Epithelial cell of prostate (primary cell): ENCODE data around the gene KCNJ15.
A peak's percentile ranks its signal among the peaks of the same experiment; 100 is the strongest.
"Not testable (repeated sequence)": the region's sequence is repeated elsewhere in the genome, so short reads cannot be mapped to it uniquely, and the experiment has no call there.

Experiments used
- DNase-seq: peaks from one replicate; pipeline ENCODE4 v3.0.0-alpha.2; 2011; ENCODE audit warnings: low read depth, low spot score
- H3K27ac ChIP-seq: fragments of 450-650 bp; 2 replicates; pipeline ENCODE4 v1.5.1; 2017; ENCODE audit warnings: mild to moderate bottlenecking

The KCNJ15 gene

DNA sequence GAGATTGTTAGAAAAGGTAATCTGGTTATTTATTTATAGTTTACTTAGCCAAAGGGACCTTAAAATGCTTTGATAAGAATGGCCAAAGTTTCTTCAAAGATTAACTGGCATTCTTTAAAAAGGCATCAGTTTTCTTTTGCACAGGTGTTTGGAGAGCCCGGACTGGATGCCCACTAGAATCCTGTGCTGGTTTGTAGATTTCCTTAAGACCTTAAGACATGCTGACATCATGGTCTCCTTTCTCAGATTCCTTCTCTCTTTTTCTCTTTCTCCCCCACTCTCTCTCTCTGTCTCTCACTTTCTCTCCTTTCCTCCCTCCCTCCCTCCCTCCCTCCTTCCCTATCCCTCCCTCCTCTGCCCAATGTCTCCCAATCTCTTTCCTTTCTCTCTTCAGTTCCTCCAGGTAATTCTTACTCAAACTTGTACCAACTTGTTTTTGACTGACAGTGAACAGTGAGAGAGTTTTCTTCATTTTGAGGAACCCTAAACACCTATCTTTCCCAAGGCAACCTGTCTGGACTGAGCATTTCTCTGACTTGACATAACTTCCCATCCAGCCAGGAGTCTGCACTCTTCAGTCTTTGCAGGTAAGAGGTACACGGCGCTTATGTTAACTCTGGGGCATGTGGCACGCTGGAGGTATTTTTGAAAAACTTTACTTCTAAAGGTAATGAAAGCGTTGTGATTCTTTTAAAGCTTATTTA is at the start of gene KCNJ15:
TSS of gene KCNJ15 (plus strand) at position 393 of the 704 bp plus-strand sequence. CDS start 42,271 bp downstream, outside the sequence.
- H3K27ac ChIP-seq: peak within 1 kb of the TSS; percentile 68
- DNase-seq: no peak

DNA sequence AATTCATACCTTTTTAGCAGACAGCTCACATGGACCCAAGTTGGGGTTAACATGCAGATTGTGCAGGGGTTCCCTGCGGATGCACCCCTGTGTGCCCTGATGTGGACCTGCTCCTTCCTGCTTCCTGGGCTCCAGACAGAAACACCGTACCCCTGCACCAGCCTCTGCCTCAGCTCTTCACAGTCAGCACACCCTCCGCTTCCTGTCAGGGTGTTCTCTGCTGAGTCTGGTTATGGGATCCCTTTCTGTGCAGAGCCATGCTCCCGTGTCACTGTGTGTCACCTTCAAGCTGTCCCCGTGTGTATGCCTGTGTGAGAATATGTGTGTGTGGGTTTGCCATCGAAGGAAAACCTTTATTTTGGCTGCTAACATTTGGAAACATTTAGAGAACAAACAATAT is 48.7 kb upstream of the KCNJ15 start:
- DNase-seq: no peak
- no peak overlapping the region for H3K27ac ChIP-seq

- no peak for DNase-seq
- H3K27ac ChIP-seq: no peak overlapping the region
These were observed 45.5 kb upstream of the KCNJ15 start for GRCh38 chr21:38211321-38211720.

GRCh38 chr21:38212706-38213105 is 44.1 kb upstream of the KCNJ15 start:
- H3K27ac ChIP-seq: no peak overlapping the region
- DNase-seq: no peak

- DNase-seq: peak; percentile 26
- no peak overlapping the region for H3K27ac ChIP-seq
These were observed 37.7 kb upstream of the KCNJ15 start for GRCh38 chr21:38219049-38219628.

GRCh38 chr21:38220270-38220737 is 36.5 kb upstream of the KCNJ15 start:
- no peak overlapping the region for H3K27ac ChIP-seq
- DNase-seq: no peak

- peak overlapping the region; percentile 8 for H3K27ac ChIP-seq
- no peak for DNase-seq
These were observed 35.2 kb upstream of the KCNJ15 start for GRCh38 chr21:38221594-38221993.

GRCh38 chr21:38223893-38224540 is 32.8 kb upstream of the KCNJ15 start:
- no peak for DNase-seq
- no peak overlapping the region for H3K27ac ChIP-seq

DNA sequence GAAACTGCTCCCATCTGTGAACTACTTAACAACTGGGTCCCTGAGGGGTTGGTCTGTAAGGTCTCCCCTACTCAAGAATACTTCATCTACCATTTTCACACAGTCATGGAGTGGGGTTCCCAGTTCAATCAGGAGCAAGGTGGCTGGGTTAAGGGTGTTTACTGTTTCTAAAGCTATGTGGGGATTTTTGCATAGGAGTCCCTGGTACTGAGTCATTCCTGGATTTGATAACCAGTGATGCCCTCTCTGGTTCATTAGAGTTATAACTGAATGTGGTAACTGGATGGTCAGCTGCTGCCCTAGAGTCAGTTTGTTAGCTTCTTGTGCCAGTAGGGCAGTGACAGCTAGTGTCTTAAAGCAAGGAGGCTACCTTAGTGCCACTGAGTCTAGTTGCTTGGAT is 29.4 kb upstream of the KCNJ15 start:
- peak overlapping the region; percentile 35 for H3K27ac ChIP-seq
- no peak for DNase-seq

DNA sequence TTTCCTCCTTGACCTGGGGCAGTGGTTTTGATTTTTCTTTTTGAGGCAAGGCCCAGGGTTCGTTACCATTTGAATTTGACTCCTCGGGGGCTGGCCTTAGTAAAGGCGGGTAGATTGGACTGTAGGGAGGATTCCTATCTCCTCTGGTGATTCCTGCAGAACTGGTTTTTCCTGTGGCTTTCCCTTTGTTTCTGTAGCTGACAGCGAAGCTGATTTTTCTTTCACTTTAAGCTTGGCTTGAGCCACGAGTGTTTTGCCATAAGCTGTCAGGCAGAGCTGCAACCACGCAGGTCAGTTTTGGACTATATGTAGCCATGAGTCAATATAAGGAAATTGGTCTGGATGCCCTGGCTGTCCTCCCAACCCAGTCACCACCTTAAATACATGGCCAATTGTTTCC is 28.7 kb upstream of the KCNJ15 start:
- DNase-seq: peak; percentile 36
- H3K27ac ChIP-seq: peak overlapping the region; percentile 35

DNA sequence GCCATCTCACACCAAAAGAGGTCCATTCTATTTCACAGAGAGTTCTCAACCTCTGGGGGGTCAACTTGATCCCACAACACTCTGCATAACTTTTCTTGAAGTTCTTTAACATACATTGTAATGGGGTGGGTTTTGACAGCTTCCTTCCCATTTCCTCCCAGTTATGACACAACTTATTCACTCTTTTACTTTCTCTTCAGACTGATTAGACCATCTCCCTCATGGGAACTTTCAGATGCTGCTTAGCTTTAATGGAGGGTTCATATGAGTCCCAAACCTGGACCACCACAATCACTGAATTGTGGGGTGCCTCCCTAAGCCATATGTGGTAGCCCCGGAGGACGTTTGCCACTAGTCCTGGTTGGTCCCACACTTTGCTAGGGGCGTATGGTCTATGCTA is 28.3 kb upstream of the KCNJ15 start:
- no peak for DNase-seq
- peak overlapping the region; percentile 35 for H3K27ac ChIP-seq

GRCh38 chr21:38229260-38229877 is 27.4 kb upstream of the KCNJ15 start:
- no peak overlapping the region for H3K27ac ChIP-seq
- DNase-seq: no peak

DNA sequence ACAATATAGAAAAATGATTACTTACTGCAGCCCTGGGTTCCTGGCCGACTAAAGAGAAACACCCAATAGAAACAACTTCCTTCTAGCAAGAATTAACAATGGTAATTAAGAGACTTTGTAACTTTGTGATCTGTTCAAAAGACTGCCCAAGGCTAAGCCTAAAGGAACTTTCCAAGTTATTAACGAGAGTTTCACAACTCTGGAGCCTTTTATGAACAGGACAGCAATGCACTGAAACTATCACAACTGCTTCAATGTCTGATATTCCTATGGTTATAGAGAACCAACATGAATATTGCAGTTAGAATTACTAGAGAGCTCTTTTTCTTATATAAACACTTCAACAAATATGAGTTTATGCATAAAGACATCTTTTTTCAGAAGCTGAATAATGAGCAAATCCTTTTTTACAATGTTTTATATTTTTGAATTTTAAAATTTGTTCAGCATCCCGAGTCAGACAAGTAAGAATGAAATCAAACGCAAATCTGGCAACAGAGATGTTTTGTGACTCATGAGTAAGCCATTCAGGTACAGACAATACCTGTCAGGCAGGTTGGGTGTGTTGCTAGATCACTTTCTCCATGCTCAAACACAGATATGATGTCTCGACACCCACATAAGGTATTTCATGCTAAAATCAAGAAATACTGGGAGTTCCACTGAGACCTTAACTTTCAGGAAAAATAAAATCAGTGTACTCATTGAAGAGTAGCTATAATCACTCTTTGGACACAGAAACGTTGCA is 22.2 kb upstream of the KCNJ15 start:
- peak overlapping the region; percentile 83 for H3K27ac ChIP-seq
- peak; percentile 77 for DNase-seq

- DNase-seq: not testable (repeated sequence)
- peak overlapping the region; percentile 83 for H3K27ac ChIP-seq
These were observed 21.5 kb upstream of the KCNJ15 start for GRCh38 chr21:38235251-38235650.

DNA sequence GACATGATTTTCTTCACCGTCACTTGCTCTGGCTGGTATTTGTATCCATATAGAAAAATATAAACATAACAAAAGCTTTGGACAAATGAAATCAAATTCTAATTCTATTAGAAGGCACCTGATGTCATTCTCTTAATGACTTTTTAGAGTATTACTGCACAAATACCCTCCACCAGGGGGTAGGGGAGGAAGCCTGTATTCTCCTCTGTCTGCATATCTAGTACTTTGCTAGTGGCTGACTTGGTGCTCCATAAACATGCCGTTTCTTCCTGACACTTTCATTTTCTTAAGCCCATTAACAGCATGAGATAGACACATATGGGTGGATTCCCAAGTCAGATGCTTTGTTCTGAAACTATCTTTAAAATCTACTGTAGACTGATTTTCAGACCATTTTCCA is 20.6 kb upstream of the KCNJ15 start:
- H3K27ac ChIP-seq: peak overlapping the region; percentile 83
- DNase-seq: no peak

- DNase-seq: no peak
- no peak overlapping the region for H3K27ac ChIP-seq
These were observed 17.1 kb upstream of the KCNJ15 start for GRCh38 chr21:38239672-38240071.

DNA sequence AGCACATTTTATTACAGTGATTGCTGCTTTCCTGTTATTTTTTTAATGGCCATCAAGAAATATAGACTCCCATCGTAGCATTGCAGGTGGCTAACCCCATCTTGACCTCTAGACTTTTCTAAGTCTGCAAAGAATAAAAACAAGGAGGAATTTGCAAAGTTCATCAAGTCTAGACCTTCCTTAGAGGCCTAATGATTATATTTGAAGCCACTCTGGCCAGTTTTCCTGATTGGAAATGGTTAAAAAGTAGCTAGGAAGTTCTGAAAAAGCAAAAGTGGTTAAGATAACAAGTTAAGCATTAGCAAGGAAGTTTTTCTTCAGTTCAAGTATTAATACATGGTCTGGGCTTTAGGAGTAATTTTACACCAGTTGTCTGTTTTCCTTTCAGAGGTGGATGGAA is 16.7 kb upstream of the KCNJ15 start:
- H3K27ac ChIP-seq: peak overlapping the region; percentile 57
- no peak for DNase-seq

DNA sequence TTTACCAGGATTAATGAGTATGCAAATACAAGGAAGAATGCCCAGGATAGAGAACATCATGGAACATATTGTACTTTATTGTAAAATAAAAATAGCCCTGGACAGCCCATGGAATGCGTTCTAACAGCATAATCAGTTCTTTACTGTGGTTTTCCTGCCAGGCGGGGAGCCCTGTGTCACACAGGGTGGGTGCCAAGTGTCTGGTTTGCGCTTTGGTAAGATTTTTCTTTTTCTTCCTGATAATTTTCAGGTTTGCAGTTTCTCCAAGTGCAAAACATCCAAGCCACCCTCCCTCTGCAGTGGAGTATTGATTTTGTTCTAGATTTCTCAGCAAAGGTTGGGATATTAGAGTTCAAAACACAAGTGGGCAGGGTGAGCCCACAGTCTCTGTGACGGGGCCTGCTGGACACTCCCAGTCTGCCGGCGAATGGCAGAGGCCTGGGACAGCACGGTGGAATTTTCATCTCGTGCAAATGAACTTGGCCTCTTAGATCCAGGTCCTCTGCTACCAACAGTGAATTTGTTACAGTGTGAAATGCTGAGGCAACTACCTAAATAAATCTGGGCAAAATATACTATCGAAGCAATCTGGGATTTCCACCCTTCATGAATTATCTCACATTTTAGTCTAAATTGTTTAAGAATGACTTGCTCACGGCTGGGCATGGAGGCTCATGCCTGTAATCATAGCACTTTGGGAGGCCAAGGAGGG is 15.6 kb upstream of the KCNJ15 start:
- peak overlapping the region; percentile 57 for H3K27ac ChIP-seq
- no peak for DNase-seq

GRCh38 chr21:38242061-38242460 is 14.7 kb upstream of the KCNJ15 start:
- no peak for DNase-seq
- H3K27ac ChIP-seq: peak overlapping the region; percentile 57
